ENCODE results near the gene ITGAV.

The ITGAV gene

GRCh38 chr2:186688813-186689212, 99.0 kb downstream of the ITGAV start:
- ChIA-PET CTCF (interaction anchor here (0.6 kb wide), 1 partner anchor 44 kb away, joined by 3 read pairs; no protein-coding TSS in a partner anchor), POLR2A (ENCODE audit: low non-redundant PET) (no interaction called here)
- H3K27ac ChIP-seq: no peak overlapping the region
- no peak for DNase-seq (ENCODE audit: low spot score)
- TF ChIP-seq CTCF (conservative IDR thresholded peaks at IDR 0.05; ENCODE audit: low read depth): no peak

GRCh38 chr2:186690786-186691185, 100.9 kb downstream of the ITGAV start:
- no peak for TF ChIP-seq CTCF (conservative IDR thresholded peaks at IDR 0.05; ENCODE audit: low read depth)
- DNase-seq (ENCODE audit: low spot score): no peak
- H3K27ac ChIP-seq: no peak overlapping the region
- ChIA-PET CTCF (no interaction called here), POLR2A (ENCODE audit: low non-redundant PET) (no interaction called here)

- TF ChIP-seq CTCF (conservative IDR thresholded peaks at IDR 0.05; ENCODE audit: low read depth): no peak
- ChIA-PET POLR2A (ENCODE audit: low non-redundant PET) (no interaction called here), CTCF (no interaction called here)
- no peak overlapping the region for H3K27ac ChIP-seq
- no peak for DNase-seq (ENCODE audit: low spot score)
Measured at GRCh38 chr2:186691231-186691630, 101.4 kb downstream of the ITGAV start.

- no peak for TF ChIP-seq CTCF (conservative IDR thresholded peaks at IDR 0.05; ENCODE audit: low read depth)
- DNase-seq (ENCODE audit: low spot score): no peak
- CTCF ChIA-PET: no interaction called here
- POLR2A ChIA-PET (ENCODE audit: low non-redundant PET): no interaction called here
- no peak overlapping the region for H3K27ac ChIP-seq
Measured at GRCh38 chr2:186691900-186692299, 102.0 kb downstream of the ITGAV start.

GRCh38 chr2:186693446-186693832, 103.6 kb downstream of the ITGAV start:
- DNase-seq (ENCODE audit: low spot score): no peak
- CTCF ChIA-PET: interaction anchor here (0.7 kb wide), 1 partner anchor 866 kb away, joined by 5 read pairs; no protein-coding TSS in a partner anchor
- POLR2A ChIA-PET (ENCODE audit: low non-redundant PET): no interaction called here
- TF ChIP-seq CTCF (conservative IDR thresholded peaks at IDR 0.05; ENCODE audit: low read depth): no peak
- H3K27ac ChIP-seq: no peak overlapping the region; the same call in 1 of the 2 replicates

GRCh38 chr2:186695081-186695756, 105.4 kb downstream of the ITGAV start:
- POLR2A ChIA-PET (ENCODE audit: low non-redundant PET): no interaction called here
- H3K27ac ChIP-seq: no peak overlapping the region
- no peak for TF ChIP-seq CTCF (conservative IDR thresholded peaks at IDR 0.05; ENCODE audit: low read depth)
- DNase-seq (ENCODE audit: low spot score): peak; percentile 24
- CTCF ChIA-PET: interaction anchor here (0.5 to 0.9 kb wide), 2 partner anchors 13 to 236 kb away, joined by 3 read pairs; no protein-coding TSS in a partner anchor

Data from RWPE1 (cell line).